Left cardiac atrium (tissue), 4 donors: Measurements from ENCODE around the gene C2CD4D. TPM values are rescaled to one million over a fixed set of nuclear protein-coding genes. Genes with fewer than 3 reads are reported as not detected.
"Not testable (repeated sequence)": the region's sequence is repeated elsewhere in the genome, so short reads cannot be mapped to it uniquely, and the experiment has no call there.

ENCODE experiments used
- ATAC-seq, 2 donors: fragments of 200-7000 bp; cut with Tn5 transposase; one replicate each; pipeline ENCODE4 v1.9.1; 2020; ENCODE audit warnings: mild to moderate bottlenecking in 2 of 2, moderate library complexity in 2 of 2
- DNase-seq: peaks from one replicate; pipeline ENCODE4 v3.0.0-alpha.2; 2020
- intact Hi-C, 2 donors: fragments of 100-400 bp; cut with DNase I; formaldehyde crosslinking; loops; one replicate each; pipeline versions ENCODE4 v1.14.1 to v1.15.1; 2022 to 2023
- long read RNA-seq: library from polyadenylated mRNA; unstranded; transcript quantifications from one replicate; pipeline ENCODE4 v2.0.0, GENCODE V29; 2021
- total RNA-seq, 2 donors: library from RNA; stranded (reverse); fragmentation: NEBNext Ultra II Directional; extraction: Animal tissue kit (Norgen Biotek cat#: 25700); gene quantifications; one replicate each; pipeline ENCODE4 v1.2.1, GENCODE V29; 2021
- donor health status: DM: no; HTN: yes; CAD: no.
- donor health status: DM: no; HTN: yes; CAD: no; lungs with severe emphysema.
- donor health status: DM: yes; HTN: yes; CAD: no.
- donor health status: Dilated cardiomyopathy.

The C2CD4D gene
- total RNA-seq = not detected
- long read RNA-seq = 0 reads

DNA sequence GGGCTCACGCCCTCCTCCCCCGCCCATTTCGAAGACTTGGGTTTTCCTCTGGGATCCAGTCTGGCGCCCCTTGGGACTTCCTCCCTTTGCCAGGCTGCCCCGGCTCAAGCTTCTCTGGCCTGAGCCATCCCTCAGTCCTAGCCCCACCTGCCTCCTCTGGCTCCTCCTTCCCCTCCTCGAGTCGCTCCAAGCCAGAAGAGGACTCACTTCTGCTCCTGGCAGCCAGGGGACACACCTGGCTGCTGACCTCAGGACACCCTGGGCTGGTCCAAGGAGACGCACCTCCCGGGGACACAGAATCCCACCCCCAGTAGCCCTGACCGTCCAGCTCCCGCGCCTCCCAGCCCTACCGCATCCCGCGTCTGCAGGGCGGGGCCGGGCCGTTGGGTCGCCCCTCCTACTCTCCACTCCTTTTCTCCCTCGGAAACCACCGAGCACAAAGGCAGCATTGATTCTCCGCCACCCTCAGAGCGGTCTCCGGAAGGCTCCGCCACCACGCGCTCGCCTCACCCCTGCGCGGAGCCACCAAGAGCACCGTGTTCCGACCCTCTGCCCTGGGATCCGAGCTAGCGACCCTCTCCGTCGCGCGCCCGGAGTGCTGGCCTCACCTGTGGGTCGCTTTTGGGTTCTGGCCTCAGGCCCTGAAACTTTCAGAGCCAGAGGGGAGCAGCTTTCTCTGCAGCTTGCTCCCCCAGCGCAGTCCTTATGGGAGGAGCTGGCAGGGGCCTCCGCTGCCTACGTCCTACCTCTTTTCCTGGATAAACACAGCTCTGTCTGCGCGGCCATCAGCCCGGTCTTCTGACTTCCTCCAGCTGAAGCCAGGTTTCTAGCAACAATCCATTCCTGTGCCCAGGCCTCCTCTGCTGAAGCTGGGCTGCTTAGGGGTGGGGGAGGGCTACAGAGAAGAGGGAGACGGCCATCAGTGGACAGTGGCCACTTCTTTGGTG is at the start of gene C2CD4D:
Gene C2CD4D (minus strand): TSS at position 364 of the 947 bp plus-strand sequence. CDS start 831 bp downstream, outside the sequence.
- peak; percentile 56 for DNase-seq
- intact Hi-C loops = loop anchor here in 1 of 2 donors (5.0 to 10.0 kb wide), 2 partner anchors 247 to 395 kb away; no protein-coding TSS in a partner anchor
- ATAC-seq = peak; percentile 48 to 81

DNA sequence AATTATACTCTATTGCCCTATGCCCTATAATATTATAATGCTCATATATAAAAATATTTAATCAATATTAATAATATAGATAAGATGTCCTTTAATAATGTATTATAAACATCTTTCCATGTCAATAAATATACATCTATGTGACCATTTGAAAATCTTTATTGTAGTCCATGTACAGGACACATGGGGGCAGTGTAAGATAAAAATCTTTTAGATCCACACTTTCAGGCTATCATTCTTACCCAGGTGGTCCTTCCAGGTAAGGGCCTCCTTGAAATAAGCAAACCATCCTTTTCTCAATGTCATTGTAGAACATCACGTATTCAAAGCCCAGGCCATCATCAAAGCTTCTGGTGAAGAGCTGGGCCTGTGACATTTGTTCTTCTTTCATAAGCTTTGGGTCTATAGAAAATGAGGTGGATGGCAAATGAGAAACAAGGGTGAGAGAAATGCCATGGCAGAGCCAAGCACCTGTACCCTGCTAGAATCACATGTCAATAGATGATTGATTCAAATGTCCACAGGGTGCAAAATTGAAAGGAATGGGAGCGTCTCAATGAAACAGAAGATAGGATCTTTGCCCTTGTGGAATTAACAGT is 49.5 kb upstream of the C2CD4D start:
- DNase-seq = no peak
- ATAC-seq = no peak
- intact Hi-C loops = no loop called here

DNA sequence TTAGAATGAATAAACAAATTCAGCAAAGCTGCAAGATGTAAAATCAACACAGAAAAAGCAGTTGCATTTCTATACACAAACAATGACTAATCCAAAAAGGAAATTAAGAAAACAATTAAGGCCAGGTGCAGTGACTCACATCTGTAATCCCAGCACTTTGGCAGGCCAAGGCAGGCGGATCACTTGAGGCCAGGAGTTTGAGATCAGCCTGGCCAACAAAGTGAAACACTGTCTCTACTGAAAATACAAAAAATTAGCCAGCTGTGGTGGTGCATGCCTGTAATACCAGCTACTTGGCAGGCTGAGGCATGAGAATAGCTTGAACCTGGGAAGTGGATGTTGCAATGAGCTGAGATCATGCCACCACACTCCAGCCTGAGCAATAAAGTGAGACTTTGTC is 47.4 kb upstream of the C2CD4D start:
- intact Hi-C loops = no loop called here
- no peak for DNase-seq
- ATAC-seq = no peak

- ATAC-seq = no peak
These were observed 45.9 kb upstream of the C2CD4D start for GRCh38 chr1:151885479-151885878.

DNA sequence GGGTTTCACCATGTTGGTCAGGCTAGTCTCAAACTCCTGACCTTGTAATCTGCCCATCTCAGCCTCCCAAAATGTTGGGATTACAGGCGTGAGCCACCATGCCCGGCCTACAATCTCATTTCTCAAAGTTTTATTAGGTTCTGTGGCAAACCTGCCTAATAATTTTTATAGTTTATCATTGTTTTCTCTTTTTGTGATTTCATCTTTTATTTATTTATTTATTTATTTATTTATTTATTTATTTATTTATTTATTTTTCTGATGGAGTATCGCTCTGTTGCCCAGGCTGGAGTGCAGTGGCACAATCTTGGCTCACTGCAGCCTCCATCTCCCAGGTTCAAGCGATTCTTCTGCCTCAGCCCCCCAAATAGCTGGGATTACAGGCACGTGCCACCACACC is 45.3 kb upstream of the C2CD4D start:
- DNase-seq, intact Hi-C loops, ATAC-seq: not testable (repeated sequence)

More at GRCh38 chr1:151885479-151885878, 45.9 kb upstream of the C2CD4D start:
- no peak for DNase-seq
- intact Hi-C loops = no loop called here

- intact Hi-C loops, ATAC-seq: not testable (repeated sequence)
These were observed 44.8 kb upstream of the C2CD4D start for GRCh38 chr1:151884445-151884844.

DNA sequence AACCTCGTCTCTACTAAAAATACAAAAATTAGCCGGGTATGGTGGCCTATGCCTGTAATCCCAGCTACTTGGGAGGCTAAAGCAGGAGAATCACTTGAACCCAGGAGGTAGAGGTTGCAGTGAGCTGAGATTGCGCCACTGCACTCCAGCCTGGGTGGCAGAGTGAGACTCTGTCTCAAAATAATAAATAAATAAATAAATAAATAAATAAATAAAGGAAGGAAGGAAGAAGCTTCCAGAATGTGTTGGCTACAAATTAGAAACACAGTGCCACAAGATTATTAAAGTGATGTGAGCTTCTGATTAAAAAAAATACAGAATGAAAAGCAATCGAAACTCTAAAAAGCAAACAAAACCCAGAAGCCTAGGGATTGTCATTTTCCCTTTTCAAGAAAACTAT is 44.3 kb upstream of the C2CD4D start:
- DNase-seq, ATAC-seq, intact Hi-C loops: not testable (repeated sequence)

More at GRCh38 chr1:151884445-151884844, 44.8 kb upstream of the C2CD4D start:
- not testable (repeated sequence) for DNase-seq

GRCh38 chr1:151882918-151883317 is 43.3 kb upstream of the C2CD4D start:
- ATAC-seq, DNase-seq, intact Hi-C loops: not testable (repeated sequence)

DNA sequence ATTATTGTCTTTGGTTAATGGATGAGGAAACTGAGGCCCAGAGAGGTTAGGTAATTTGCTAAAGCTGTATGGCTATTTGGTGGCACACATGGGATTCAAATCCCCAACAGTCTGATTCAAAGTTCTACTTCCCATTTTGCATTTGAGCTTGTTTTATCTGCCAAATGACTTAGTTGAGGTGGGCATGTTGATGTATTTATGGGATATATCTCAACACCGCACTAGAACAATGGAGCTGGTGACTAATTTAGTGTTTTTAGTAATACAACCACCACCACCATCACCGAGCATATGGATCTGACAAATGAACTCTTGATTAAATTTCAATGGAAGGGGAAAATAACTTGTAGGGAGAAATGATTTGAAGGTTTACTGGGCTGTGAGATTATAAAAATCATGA is 42.8 kb upstream of the C2CD4D start:
- intact Hi-C loops = no loop called here
- ATAC-seq (no peak), DNase-seq (no peak)

- ATAC-seq = no peak
- intact Hi-C loops = no loop called here
These were observed 41.9 kb upstream of the C2CD4D start for GRCh38 chr1:151881479-151881878.

DNA sequence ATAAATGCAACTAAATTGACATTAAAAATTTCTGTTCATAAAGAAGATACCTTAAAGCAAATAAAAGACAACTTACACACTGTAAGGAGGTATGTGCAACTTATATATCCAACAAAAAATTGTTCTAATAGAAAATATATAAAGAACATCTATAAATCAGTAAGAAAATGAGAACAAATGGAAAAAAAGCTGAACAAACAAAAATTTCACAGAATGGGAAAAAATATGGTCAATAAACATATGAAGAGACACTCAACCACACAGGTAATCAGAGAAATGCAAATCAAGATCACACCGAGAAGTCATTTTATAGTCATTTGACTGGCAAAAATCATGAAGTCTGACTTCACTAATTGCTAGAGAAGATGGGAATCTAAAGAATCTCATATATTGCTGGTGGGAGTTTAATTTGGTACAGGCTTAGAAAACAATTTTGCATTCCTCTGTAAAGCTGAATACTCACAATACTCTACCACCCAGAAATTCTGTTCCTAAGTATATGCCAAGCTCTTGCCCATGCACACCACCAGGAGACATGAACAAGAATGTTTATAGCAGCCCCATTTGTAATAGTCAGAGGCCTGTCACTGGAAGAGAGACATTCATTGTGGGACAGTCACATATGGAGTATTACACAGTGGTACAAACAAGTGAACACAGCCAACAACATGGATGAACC is 35.9 kb upstream of the C2CD4D start:
- DNase-seq (no peak), ATAC-seq (no peak)
- intact Hi-C loops = no loop called here

More at GRCh38 chr1:151881479-151881878, 41.9 kb upstream of the C2CD4D start:
- DNase-seq = no peak

GRCh38 chr1:151872776-151873175 is 33.2 kb upstream of the C2CD4D start:
- ATAC-seq, DNase-seq, intact Hi-C loops: not testable (repeated sequence)

DNA sequence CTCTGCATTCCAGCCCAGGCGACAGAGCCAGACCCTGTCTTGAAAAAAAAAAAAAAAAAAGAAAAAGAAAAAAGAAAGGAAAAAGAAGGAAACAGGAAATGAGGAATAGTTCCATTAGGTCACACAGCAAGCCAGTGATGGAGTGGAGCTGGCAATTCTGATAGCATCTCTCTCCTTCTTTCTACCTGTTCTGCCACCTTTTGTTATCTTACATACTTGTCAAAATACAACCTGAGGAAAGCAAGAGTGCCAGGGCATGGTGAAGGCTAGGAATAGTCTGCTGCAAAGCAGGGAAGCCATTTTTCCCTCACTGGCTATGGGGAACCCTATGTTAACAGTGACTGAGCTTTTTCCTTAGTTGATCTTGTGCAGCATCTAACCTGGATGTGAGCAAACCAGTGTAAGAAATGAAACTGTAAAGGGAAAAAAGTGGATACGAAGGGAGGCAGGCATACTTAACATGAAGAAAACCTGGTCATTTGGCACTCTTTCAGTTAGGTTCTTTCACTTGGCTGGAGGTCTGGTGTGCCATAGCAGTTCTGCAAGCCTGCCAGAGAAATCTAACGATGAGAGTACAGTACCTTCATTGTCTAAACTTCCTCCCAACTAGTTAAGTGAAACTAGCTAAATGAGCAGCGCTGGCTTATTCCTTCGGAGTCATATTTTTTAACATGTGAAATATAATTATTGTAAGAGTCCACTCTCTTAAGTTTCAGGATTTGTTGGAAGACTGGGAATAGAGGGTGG is 31.8 kb upstream of the C2CD4D start:
- no peak for ATAC-seq
- intact Hi-C loops = no loop called here
- no peak for DNase-seq

DNA sequence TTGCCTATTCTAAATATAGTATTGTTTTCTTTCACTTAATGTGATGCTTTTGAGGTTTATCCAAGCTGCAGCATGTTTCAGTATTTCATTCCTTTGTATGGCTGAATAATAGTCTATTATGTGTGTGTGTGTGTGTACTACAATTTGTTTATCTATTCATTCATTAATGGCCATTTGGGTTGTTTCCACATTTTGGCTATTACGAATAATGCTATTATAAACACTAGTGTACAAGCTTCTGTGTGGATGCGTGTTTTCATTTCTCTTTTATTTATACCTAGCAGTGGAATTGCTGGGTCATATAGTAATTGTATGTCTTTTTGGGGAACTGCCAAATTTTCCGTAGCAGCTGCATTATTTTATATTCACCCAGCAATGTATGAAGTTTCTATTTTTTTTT is 28.9 kb upstream of the C2CD4D start:
- no peak for DNase-seq
- intact Hi-C loops = no loop called here
- ATAC-seq = no peak

- ATAC-seq (peak in 1 of 2 donors; percentile 47), DNase-seq (no peak)
- intact Hi-C loops = no loop called here
These were observed 28.3 kb upstream of the C2CD4D start for GRCh38 chr1:151867765-151868411.

DNA sequence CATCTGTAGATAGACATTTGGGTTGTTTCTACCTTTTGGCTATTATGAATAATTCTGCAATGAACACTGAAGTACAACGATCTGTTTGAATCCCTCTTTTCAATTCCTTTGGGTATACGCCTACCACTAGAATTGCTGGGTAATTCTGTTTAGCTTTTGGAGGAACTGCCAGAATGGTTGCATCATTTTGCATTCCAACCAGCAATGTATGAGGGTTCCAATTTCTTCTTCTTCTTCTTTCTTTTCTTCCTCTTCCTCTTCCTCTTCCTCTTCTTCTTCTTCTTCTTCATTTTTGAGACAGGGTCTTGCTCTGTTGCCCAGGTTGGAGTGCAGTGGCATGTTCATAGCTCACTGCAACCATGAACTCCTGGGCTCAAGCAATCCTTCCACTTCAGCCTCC is 27.7 kb upstream of the C2CD4D start:
- intact Hi-C loops = no loop called here
- ATAC-seq = no peak
- no peak for DNase-seq

- DNase-seq (no peak), ATAC-seq (peak in 1 of 2 donors; percentile 38)
- intact Hi-C loops = no loop called here
These were observed 24.8 kb upstream of the C2CD4D start for GRCh38 chr1:151864411-151864810.

- intact Hi-C loops = no loop called here
- no peak for DNase-seq
- ATAC-seq = no peak
These were observed 23.0 kb upstream of the C2CD4D start for GRCh38 chr1:151862604-151863003.
